HCT116 (cell line): ENCODE data around the gene JSRP1. TPM values are rescaled to one million over a fixed set of nuclear protein-coding genes. Genes with fewer than 3 reads are reported as not detected.

Experiments
- ATAC-seq: fragments of 200-7000 bp; cut with Tn5 transposase; 2 replicates; pipeline ENCODE4 v1.9.1; 2020; ENCODE audit warnings: mild to moderate bottlenecking, moderate library complexity
- BruUV-seq: library from RNA; stranded (reverse); fragments of 400-500 nt; replicated peaks from 2 replicates; lab custom pipeline; 2021; lab: Mats Ljungman, UMichigan
- CTCF ChIA-PET: fragments of 300-600 bp; sonication (Branson Sonifier 250); formaldehyde crosslinking; loops from one replicate; lab custom pipeline; 2021; ENCODE audit warnings: antibody characterized with exemption; lab: Charles Lee
- POLR2A ChIA-PET: fragments of 300-600, 350-600 bp; sonication (Branson Sonifier 250); formaldehyde crosslinking; loops from one replicate; lab custom pipeline; 2021; ENCODE audit warnings: antibody characterized with exemption; lab: Charles Lee
- RAD21 ChIA-PET, 2 experiments: fragments of 300-600 bp; sonication (Branson Sonifier 250); formaldehyde crosslinking; loops; one replicate each; lab custom pipeline; 2023; ENCODE audit warnings: low total read pairs in 2 of 2; ENCODE audit not compliant: uncharacterized antibody in 2 of 2, unreplicated experiment in 2 of 2, low non-redundant PET in 1 of 2; lab: Charles Lee
- DNase-seq: peaks from one replicate; pipeline ENCODE4 v3.0.0-alpha.2; 2010; ENCODE audit warnings: low read depth, low spot score
- H2AFZ ChIP-seq: fragments of 200-600 bp; shearing (Covaris generic), sonication (generic); 2 replicates; pipeline ENCODE4 v1.6.1; 2017; ENCODE audit warnings: low read depth, mixed run types, mixed read lengths, antibody characterized with exemption, low read length; ENCODE audit not compliant: poor library complexity, severe bottlenecking
- H3K27ac ChIP-seq: 2 replicates; pipeline ENCODE4 v1.5.1; 2012; ENCODE audit warnings: low read depth, low read length
- H3K27me3 ChIP-seq: fragments of 200-600 bp; sonication (generic); 2 replicates; pipeline ENCODE4 v1.6.1; 2016; ENCODE audit warnings: mixed run types, low read length, mixed read lengths; ENCODE audit not compliant: insufficient read depth
- H3K36me3 ChIP-seq, 2 experiments: fragments of 200-500 bp in 1 of 2; fragments of 200-600 bp in 1 of 2; sonication (Bioruptor generic) in 1 of 2; sonication (generic) in 1 of 2; 2 replicates each; pipeline versions ENCODE4 v1.5.1 to v1.6.1; 2014 to 2016; ENCODE audit warnings: low read length in 2 of 2, inconsistent platforms in 1 of 2, mixed read lengths in 1 of 2, mixed run types in 1 of 2; ENCODE audit not compliant: insufficient read depth in 2 of 2, control insufficient read depth in 1 of 2
- H3K4me1 ChIP-seq, 2 experiments: fragments of 200-600 bp in 1 of 2; sonication (generic) in 1 of 2; 2 replicates each; pipeline versions ENCODE4 v1.5.1 to v1.6.1; 2012 to 2017; ENCODE audit warnings: low read length in 2 of 2, inconsistent platforms in 1 of 2, mild to moderate bottlenecking in 1 of 2, mixed read lengths in 1 of 2, mixed run types in 1 of 2, moderate library complexity in 1 of 2; ENCODE audit not compliant: insufficient read depth in 2 of 2, control insufficient read depth in 1 of 2
- H3K4me2 ChIP-seq: fragments of 200-600 bp; sonication (generic); 2 replicates; pipeline ENCODE4 v1.6.1; 2017; ENCODE audit warnings: mixed run types, low read length, mixed read lengths
- H3K4me3 ChIP-seq, 2 experiments: fragments of 200-600 bp in 1 of 2; sonication (generic) in 1 of 2; replicated peaks in 1 of 2; 2 replicates each; pipeline ENCODE4 v1.5.1; 2011 to 2016; ENCODE audit warnings: low read length in 2 of 2, control low read depth in 1 of 2, low read depth in 1 of 2, mild to moderate bottlenecking in 1 of 2, mixed read lengths in 1 of 2, mixed run types in 1 of 2
- H3K79me2 ChIP-seq: fragments of 200-600 bp; sonication (generic); 2 replicates; pipeline ENCODE4 v1.6.1; 2017; ENCODE audit warnings: mild to moderate bottlenecking, mixed run types, low read length, moderate library complexity, mixed read lengths; ENCODE audit not compliant: insufficient read depth
- H3K9ac ChIP-seq: fragments of 200-600 bp; sonication (generic); 2 replicates; pipeline ENCODE4 v1.6.1; 2016; ENCODE audit warnings: low read length, mixed read lengths
- H3K9me2 ChIP-seq: fragments of 200-600 bp; sonication (generic), shearing (Covaris generic); 2 replicates; pipeline ENCODE4 v1.6.1; 2017; ENCODE audit warnings: mixed run types, mild to moderate bottlenecking, moderate library complexity; ENCODE audit not compliant: insufficient read depth
- H3K9me3 ChIP-seq, 2 experiments: fragments of 200-500 bp in 1 of 2; fragments of 200-600 bp in 1 of 2; sonication (Bioruptor generic) in 1 of 2; sonication (generic) in 1 of 2; 2 replicates each; pipeline ENCODE4 v1.6.1; 2014 to 2017; ENCODE audit warnings: low read length in 2 of 2, mixed read lengths in 2 of 2, inconsistent platforms in 1 of 2, low read depth in 1 of 2, mild to moderate bottlenecking in 1 of 2, mixed run types in 1 of 2, moderate library complexity in 1 of 2; ENCODE audit not compliant: control insufficient read depth in 1 of 2, insufficient read depth in 1 of 2
- H4K20me1 ChIP-seq: fragments of 200-600 bp; sonication (generic), shearing (Covaris generic); 2 replicates; pipeline ENCODE4 v1.6.1; 2017; ENCODE audit warnings: mixed run types, mild to moderate bottlenecking, moderate library complexity; ENCODE audit not compliant: insufficient read depth
- CBX3 ChIP-seq: IDR thresholded peaks from 2 replicates; pipeline ENCODE4 v1.6.1; 2012; ENCODE audit warnings: low read depth
- EGR1 ChIP-seq: IDR thresholded peaks from 2 replicates; pipeline ENCODE4 v1.6.1; 2012; ENCODE audit warnings: low read depth
- ELF1 ChIP-seq: IDR thresholded peaks from 2 replicates; pipeline ENCODE4 v1.6.1; 2012; ENCODE audit warnings: low read depth, borderline replicate concordance
- RAD21 ChIP-seq: IDR thresholded peaks from 2 replicates; pipeline ENCODE4 v1.6.1; 2012; ENCODE audit warnings: low read depth, mild to moderate bottlenecking
- SP1 ChIP-seq: IDR thresholded peaks from 2 replicates; pipeline ENCODE4 v1.6.1; 2012; ENCODE audit warnings: low read depth
- YY1 ChIP-seq: IDR thresholded peaks from 2 replicates; pipeline ENCODE4 v1.6.1; 2011; ENCODE audit warnings: low read length, low read depth, moderate library complexity, mild to moderate bottlenecking; ENCODE audit not compliant: insufficient replicate concordance; ENCODE audit errors: extremely low read depth
- intact Hi-C: fragments of 100-400 bp; cut with micrococcal nuclease; formaldehyde crosslinking; loops from 2 replicates; pipeline ENCODE4 v1.10.0; 2022
- total RNA-seq: library from RNA; stranded (reverse); gene quantifications from one replicate; pipeline ENCODE4 v1.2.1, GENCODE V29; 2021; ENCODE audit not compliant: unreplicated experiment
- TF ChIP-seq, protein P1 (sequence below), 3 experiments: fragments of 200-600 bp in 1 of 3; sonication (generic) in 1 of 3; IDR thresholded peaks in 2 of 3; conservative IDR thresholded peaks in 1 of 3; 2 replicates each; pipeline ENCODE4 v1.5.1; 2012 to 2017; ENCODE audit warnings: low read depth in 2 of 3, low read length in 2 of 3, antibody characterized with exemption in 1 of 3, borderline replicate concordance in 1 of 3, control low read depth in 1 of 3, mild to moderate bottlenecking in 1 of 3, mixed read lengths in 1 of 3, mixed run types in 1 of 3, moderate library complexity in 1 of 3; ENCODE audit not compliant: insufficient read depth in 1 of 3

JSRP1 gene
- total RNA-seq, 1 experiment from 2014 or later: 0.30 TPM

DNA sequence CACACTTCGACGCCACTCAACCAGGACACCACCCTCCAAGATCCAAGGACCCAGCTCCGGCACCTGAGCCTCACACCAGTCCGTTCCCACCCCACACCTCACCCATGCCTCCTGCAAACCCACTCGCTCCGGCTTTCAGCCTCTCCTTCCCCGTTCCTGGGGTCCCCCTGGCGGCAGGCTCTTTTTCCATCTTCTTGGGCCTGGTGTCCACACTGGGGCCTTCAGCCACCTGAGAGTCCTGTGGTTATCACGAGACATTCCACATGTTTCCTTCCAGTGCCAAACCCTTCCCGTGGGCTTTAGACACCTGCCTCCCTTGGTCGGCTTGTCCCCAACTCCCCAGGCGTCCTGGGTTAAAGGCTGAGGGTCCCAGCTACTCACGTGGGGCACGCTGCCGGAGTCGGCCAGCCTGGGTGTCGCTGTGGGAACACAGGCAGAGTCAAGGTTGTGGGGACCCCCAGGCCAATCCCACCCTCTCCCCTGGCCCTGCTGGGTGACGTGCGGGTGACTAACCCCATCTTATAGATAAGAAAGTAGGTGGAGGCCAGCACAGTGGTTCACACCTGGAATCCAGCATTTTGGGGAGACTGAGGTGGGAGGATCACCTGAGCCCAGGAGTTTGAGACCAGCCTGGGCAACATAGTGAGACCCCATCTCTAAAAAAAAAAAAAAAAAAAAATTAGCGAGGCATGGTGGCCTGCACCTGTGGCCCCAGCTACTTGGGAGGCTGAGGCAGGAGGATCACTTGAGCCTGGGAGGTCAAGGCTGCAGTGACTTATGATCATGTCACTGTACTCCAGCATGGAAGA lies 1.9 kb downstream of the JSRP1 start:
- no TSS peak for BruUV-seq
- Histone ChIP-seq H3K4me1 (no peaks in the 10 kb centered on the region), H3K36me3 (no peaks in the 10 kb centered on the region), H3K27ac (no peak overlapping the region), H3K27me3 (no peaks in the 10 kb centered on the region), H2AFZ (no peak overlapping the region), H4K20me1 (no peaks in the 10 kb centered on the region), H3K9me3 (no peaks in the 10 kb centered on the region), H3K79me2 (no peaks in the 10 kb centered on the region), H3K9me2 (no peaks in the 10 kb centered on the region), H3K4me2 (no peak overlapping the region), H3K4me3 (no peak overlapping the region), H3K9ac (no peak overlapping the region)
- ATAC-seq: no peak
- TF ChIP-seq ELF1: no peak
- no peak for TF ChIP-seq RAD21
- TF ChIP-seq YY1: no peak
- RAD21 ChIA-PET: no interaction called here
- intact Hi-C loops: no loop called here
- CTCF ChIA-PET: no interaction called here
- POLR2A ChIA-PET: no interaction called here
- DNase-seq: no peak

DNA sequence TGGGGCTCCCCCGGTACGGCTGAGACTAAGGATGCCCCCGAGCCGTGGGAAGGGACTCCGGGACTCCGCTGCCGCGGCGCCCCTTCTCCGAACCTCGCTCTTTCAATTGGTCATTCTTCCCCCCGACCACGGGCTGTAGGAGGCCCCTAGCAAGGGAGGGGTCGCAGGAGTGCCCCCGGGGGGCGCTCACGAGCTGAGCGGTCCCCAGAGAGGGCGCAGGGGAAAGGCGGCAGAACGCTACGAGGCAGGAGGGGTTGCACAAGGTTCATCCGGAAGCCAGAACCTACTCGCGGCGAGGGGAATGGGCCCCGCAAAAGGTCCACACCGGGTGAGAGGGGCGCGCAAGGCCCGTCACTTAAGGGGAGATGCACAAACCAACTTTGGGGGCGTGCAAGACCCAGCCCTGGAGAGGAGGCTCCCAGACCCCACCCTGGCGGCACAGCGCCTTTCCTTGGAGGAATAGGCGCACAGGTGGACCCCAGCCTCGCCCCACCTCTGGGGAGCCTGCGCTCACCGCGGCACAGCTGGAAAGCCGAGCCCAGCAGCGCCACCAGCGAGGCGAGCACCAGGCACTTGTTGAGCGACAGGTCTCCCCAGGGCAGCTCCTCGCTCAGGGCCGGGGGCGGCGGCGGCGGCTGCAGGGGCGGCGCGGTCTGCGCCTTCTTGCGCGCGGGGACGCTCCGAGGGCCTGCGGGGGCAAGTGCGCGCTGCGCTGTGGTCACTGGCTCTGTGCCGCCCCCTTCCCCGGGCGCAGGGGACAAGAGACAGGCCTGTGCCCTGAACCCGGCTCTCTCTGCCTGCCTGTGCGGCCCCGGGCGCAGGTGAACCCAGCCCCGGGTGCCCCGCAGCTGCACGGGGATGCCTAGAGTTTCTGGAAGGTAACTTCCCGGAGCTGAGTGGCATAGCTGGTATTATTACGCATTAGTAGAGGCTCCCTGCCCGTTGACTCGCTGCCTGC lies 2.8 kb downstream of the JSRP1 start:
- TF ChIP-seq ELF1 (no peak), CBX3 (no peak), EGR1 (no peak), SP1 (no peak)
- TF ChIP-seq, protein P1, sequence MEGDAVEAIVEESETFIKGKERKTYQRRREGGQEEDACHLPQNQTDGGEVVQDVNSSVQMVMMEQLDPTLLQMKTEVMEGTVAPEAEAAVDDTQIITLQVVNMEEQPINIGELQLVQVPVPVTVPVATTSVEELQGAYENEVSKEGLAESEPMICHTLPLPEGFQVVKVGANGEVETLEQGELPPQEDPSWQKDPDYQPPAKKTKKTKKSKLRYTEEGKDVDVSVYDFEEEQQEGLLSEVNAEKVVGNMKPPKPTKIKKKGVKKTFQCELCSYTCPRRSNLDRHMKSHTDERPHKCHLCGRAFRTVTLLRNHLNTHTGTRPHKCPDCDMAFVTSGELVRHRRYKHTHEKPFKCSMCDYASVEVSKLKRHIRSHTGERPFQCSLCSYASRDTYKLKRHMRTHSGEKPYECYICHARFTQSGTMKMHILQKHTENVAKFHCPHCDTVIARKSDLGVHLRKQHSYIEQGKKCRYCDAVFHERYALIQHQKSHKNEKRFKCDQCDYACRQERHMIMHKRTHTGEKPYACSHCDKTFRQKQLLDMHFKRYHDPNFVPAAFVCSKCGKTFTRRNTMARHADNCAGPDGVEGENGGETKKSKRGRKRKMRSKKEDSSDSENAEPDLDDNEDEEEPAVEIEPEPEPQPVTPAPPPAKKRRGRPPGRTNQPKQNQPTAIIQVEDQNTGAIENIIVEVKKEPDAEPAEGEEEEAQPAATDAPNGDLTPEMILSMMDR (IDR thresholded peaks at IDR 0.05 in 2 of 3, conservative IDR thresholded peaks at IDR 0.05 in 1 of 3; ENCODE audit: borderline replicate concordance in 1 of 3, insufficient read depth in 1 of 3, low read depth in 2 of 3, low read length in 2 of 3): peak in 2 of 3 experiments; percentile 37 to 38; a peak in 3 of 6 replicates
- DNase-seq (no peak), ATAC-seq (no peak)
- no peaks in the 10 kb centered on the region for H4K20me1 ChIP-seq
- no peaks in the 10 kb centered on the region for H3K9me3 ChIP-seq
- H3K79me2 ChIP-seq: no peaks in the 10 kb centered on the region
- CTCF ChIA-PET: no interaction called here
- POLR2A ChIA-PET: no interaction called here
- H2AFZ ChIP-seq: no peak overlapping the region
- no peaks in the 10 kb centered on the region for H3K9me2 ChIP-seq
- no peaks in the 10 kb centered on the region for H3K27me3 ChIP-seq
- H3K27ac ChIP-seq: no peak overlapping the region
- intact Hi-C loops: no loop called here
- H3K4me1 ChIP-seq: no peaks in the 10 kb centered on the region
- H3K4me3 ChIP-seq: no peak overlapping the region
- no peak overlapping the region for H3K9ac ChIP-seq
- BruUV-seq: no TSS peak
- H3K4me2 ChIP-seq: no peak overlapping the region
- RAD21 ChIA-PET: no interaction called here
- H3K36me3 ChIP-seq: no peaks in the 10 kb centered on the region; a peak in 1 of 4 replicates
